GM12892 (cell line): ENCODE results near the gene ALG8. TPM values are rescaled to one million over a fixed set of nuclear protein-coding genes. Genes with fewer than 3 reads are reported as not detected.
A peak's percentile ranks its signal among the peaks of the same experiment; 100 is the strongest.
"Not testable (repeated sequence)": the region's sequence is repeated elsewhere in the genome, so short reads cannot be mapped to it uniquely, and the experiment has no call there.

ENCODE experiments used
- DNase-seq: peaks from one replicate; pipeline ENCODE4 v3.0.0; 2011; ENCODE audit not compliant: insufficient read length
- FAIRE-seq: peaks from 2 replicates; lab custom pipeline; 2011; peaks lifted over from hg19 to GRCh38; lab: Jason Lieb, UNC
- POLR2A ChIP-seq: IDR thresholded peaks from 2 replicates; pipeline ENCODE4 v1.6.1; 2011; ENCODE audit warnings: low read depth, low read length, control low read depth
- POLR2AphosphoS5 ChIP-seq: IDR thresholded peaks from 2 replicates; pipeline ENCODE4 v1.6.1; 2011; ENCODE audit warnings: low read depth, low read length, control low read depth
- TAF1 ChIP-seq: IDR thresholded peaks from 2 replicates; pipeline ENCODE4 v1.6.1; 2011; ENCODE audit warnings: low read depth, mild to moderate bottlenecking, control low read depth, low read length, borderline replicate concordance
- polyA plus RNA-seq: library from polyadenylated mRNA; unstranded; fragments of >200 nt; gene quantifications from one replicate; pipeline ENCODE4 v1.2.1, GENCODE V29; 2012; ENCODE audit warnings: missing spikeins, inconsistent platforms; ENCODE audit not compliant: missing spikeins

ALG8 gene
- 33.8 TPM for polyA plus RNA-seq

DNA sequence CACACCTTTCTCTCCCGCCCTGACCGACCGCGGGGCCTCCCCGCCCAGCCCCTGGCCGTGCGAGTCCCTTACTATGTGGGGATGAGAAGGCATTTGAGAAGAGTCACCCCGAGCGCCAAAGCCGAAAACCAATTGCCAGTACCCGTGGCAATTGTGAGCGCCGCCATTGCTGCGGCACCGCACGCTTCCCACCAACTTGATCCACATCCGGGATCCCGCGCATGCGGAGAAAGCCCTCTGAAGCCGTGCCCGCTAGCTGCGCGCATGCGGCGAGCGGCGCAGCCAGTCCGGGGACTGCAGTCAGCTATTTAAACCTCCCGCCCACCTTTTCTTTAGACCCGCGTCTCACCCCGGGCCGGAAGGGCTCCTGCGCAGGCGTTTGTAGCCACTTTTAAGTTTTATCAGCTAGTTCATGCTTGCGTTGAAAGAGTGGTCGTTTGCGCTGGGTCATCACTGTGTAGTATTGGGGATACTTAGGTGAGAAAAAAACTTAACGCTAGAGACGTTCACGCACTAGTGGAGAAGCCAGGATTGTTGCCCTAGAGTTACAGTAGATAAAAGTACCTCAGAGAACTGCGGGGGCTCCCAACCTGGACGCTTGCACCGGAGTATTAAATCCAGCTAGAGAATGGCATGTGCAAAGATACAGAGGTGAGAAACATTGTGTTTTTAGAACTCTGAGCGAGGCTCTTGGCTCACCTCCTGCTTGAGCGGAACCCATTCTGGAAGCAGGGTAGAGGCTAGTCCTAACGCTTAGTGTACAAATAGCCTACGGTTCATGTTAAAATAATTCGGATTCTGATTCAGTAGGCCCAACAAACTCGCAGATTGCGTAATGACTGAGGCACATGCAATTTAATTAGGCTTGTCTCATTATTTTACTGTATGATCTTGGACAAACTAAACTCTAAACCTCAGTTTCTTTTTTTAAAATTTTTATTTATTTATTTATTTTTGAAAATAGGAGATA is at the start of gene ALG8:
ALG8 (minus strand) TSS at position 205 of the 970 bp plus-strand sequence; CDS start at position 167, 38 bp downstream.
- DNase-seq (peak; percentile 96), FAIRE-seq (peak; percentile 99)
- TF ChIP-seq POLR2A (peak; percentile 89), TAF1 (peak; percentile 87), POLR2AphosphoS5 (peak; percentile 88)

DNA sequence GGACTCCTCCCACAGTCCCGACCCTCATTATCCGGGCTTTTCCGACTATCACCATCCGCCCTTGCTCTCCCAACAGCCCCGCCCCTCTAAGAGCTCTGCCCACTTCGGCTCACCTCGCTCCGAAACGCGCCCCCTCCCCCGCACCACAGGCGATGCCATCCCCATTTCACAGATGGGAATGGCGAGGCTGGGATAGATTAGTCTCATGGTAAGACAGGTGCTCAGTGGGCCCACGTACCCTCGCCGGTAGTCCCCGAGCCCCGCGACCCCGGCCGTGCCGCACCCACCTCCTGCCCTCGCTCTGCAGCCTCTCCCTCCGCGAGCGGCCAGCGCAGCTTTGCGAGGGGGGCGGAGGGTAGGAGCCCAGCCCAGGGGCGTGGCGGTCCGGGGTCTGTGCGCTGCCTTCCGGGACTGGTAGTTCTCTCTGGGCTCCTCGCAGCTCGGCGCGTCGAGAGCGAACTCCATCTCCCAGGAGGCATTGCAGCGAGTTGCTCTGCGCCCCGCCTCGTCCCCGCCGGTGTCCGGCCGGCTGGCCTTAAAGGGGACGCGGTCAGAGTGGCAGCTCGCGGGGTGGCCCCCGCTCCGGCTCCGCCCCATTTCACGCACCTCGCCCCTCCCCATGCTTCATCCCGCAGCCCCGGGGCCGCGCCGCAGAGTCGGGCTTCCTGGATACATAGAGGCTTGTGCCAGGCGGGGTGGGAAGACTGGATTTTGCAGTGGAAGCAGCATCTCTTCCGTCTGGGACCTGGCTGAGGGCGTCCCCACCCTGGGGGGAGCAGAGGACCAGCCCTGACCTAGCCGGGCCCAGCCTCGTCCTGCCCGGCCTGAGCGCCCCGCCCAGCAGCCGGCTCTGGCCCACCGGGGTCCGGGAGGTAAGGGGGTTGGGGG is 49.1 kb upstream of the ALG8 start, which contains the start of the genes KCTD21 and USP35:
KCTD21 (minus strand) TSS at position 341 of the 888 bp plus-strand sequence. CDS start 14,072 bp downstream, outside the sequence.
USP35 (plus strand) TSS at position 634 of the 888 bp plus-strand sequence. CDS start 7,327 bp downstream, outside the sequence.
- TF ChIP-seq TAF1 (no peak), POLR2A (peak; percentile 62; the same call in 1 of the 2 replicates)
- peak; percentile 99 for FAIRE-seq
- DNase-seq, result peak; percentile 97

DNA sequence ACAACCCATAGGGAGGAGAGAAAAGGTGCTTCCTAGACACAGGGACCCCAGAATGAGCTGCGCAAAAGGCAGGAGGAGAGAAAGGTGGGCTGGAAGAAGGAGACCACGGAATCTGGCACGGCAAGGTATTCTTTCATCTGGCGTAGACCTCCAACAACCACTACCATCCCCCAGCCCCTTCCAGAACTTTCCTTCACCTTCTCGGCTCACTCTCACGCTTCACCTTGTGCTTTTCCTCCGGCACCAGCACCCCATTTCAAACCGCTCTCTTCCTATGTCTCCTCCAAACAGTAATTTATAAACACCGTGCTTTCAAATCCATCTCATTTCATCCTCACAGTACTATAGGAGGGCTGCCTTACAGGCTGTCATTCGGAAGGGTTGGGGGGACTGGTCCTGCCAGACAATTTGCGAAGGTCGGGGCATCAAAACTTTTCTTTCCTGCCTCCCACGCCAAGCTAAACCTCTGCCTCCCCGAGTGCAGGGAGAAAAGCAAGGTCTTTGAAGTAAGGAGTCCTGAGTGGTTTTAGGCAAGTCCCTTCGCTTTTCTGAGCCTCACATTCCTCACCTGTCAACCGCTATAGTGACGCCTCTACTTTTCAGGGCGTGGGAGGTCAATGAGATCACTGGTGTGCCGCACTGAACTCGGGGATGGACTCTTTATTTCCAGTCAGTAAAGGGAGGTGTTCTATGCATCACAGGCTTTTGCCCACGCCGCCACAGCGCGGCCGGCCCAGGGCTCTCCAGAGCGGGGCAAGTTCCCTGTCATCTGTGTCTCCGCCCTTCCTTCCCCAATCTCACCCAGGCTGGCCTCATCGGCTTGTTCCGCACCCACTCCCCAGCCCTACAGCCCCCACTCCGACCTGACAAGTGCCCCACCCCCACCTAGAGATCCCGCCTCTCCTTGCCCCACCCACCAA is 48.2 kb upstream of the ALG8 start:
- TF ChIP-seq TAF1 (no peak), POLR2AphosphoS5 (no peak), POLR2A (no peak)
- DNase-seq (peak; percentile 63), FAIRE-seq (no peak)

DNA sequence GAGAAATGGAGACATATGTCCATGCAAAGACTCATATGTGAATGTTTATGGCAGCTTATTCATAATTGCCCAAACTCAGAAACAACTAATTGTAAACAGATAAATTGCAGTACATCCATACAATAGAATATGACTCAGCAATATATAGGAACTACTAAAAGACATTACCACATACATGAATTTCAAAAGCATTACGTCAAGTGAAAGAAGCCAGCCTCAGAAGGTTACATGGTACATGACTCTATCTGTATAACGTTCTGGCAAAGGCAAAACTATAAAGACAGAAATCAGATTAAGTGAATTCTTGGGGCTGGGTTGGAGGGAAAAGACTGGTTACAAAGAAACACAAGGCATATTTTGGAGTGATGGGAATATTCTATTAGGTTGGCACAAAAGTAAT is 41.8 kb upstream of the ALG8 start:
- TF ChIP-seq POLR2A (no peak), TAF1 (no peak), POLR2AphosphoS5 (no peak)
- DNase-seq (no peak), FAIRE-seq (no peak)

DNA sequence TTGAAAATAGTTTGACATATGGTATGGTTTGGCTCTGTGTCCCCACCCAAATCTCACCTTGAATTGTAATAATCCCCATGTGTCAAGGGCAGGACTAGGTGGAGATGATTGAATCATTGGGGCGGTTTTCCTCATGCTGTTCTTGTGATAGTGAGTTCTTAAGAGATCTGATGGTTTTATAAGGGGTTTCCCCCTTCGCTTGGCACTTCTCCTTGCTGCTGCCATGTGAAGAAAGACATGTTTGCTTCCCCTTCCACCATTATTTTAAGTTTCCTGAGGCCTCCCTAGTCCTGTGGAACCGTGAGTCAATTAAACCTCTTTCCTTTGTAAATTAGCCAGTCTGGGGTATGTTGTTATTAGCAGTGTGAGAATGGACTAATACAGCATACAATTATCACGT is 41.3 kb upstream of the ALG8 start:
- FAIRE-seq, result no peak
- no peak for TF ChIP-seq TAF1
- no peak for TF ChIP-seq POLR2A
- TF ChIP-seq POLR2AphosphoS5, result no peak
- no peak for DNase-seq

DNA sequence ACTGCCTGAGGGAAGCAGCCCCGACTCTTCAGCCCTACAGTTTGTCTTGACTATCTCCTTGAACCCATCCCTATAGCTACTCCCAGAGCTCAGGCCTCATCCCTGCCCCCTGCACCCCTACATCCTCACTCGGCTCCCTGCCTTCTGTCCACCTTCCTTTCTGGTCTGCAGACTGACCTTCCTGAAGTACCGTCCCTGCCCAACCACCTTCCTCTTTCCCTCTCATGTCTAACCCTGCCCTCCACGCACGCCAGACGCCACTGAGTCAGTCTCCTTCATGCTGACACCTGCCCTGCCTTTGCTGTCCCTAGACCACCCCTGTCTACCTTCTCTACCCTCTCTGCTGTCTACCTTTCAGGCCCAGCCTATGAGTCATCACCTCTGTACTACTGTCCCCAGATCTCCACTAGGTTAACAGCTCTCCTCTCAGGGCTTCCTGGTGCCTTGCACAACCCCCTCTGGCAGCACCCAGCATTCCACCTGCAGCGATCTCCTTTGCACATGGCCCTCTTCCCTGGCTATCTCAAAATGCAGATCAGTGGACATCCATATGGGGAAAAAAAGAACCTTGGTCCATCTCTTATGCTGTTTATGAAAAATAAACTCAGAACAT is 40.1 kb upstream of the ALG8 start:
- DNase-seq (no peak), FAIRE-seq (peak; percentile 36)
- no peak for TF ChIP-seq POLR2AphosphoS5
- TF ChIP-seq TAF1, result no peak
- no peak for TF ChIP-seq POLR2A

DNA sequence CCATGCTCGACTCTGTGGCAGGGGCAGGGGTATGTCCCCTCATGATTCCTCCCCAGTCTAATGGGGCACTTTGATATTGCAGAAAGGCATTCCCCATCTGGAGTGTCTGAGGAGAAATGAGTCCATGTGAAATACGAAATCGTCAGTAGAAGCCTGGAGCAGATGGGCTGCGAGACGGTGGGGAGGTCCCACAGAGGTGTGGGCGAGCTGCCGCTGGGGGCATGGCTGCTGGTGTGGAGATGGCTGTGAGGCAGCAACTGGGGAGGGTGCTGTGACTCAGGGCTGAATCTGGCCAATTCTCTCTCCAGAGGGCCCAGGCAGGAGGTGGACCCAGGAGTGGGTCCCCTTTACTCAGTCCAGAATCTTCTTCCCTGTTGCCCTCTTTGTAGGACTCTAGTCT is 37.8 kb upstream of the ALG8 start:
- FAIRE-seq (no peak), DNase-seq (no peak)
- TF ChIP-seq POLR2AphosphoS5 (no peak), POLR2A (no peak), TAF1 (no peak)

DNA sequence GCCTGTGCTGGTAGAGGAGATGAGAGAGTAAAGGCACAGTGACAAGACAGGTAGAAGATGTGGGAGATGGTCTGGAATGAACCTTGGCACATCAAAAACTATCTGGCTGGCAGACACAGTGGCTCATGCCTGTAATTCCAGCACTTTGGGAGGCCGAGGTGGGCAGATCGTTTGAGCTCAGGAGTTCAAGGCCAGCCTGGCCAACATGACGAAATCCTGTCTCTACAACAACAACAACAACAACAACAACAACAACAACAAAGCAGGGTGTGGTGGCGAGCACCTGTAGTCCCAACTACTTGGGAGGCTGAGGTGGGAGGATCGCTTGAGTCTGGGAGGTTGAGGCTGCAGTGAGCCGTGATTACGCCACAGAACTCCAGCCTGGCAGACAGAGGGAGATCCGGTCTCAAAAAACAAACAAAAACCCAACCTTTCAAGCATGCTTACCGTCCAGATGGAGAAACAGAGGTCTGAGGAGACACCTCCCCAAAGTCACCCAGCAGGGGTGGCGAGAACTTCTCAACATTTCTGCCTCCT is 37.2 kb upstream of the ALG8 start:
- FAIRE-seq, result no peak

DNA sequence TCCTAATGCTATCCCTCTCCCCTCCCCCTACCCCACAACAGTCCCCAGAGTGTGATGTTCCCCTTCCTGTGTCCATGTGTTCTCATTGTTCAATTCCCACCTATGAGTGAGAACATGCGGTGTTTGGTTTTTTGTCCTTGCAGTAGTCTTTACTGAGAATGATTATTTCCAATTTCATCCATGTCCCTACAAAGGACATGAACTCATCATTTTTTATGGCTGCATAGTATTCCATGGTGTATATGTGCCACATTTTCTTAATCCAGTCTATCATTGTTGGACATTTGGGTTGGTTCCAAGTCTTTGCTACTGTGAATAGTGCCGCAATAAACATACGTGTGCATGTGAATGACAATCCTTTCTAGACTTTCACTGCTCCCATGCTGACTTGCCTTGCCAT is 36.4 kb upstream of the ALG8 start:
- not testable (repeated sequence) for DNase-seq, FAIRE-seq

More for the DNA sequence above, 37.2 kb upstream of the ALG8 start:
- no peak for TF ChIP-seq POLR2AphosphoS5
- no peak for TF ChIP-seq POLR2A
- no peak for TF ChIP-seq TAF1
- DNase-seq, result no peak

DNA sequence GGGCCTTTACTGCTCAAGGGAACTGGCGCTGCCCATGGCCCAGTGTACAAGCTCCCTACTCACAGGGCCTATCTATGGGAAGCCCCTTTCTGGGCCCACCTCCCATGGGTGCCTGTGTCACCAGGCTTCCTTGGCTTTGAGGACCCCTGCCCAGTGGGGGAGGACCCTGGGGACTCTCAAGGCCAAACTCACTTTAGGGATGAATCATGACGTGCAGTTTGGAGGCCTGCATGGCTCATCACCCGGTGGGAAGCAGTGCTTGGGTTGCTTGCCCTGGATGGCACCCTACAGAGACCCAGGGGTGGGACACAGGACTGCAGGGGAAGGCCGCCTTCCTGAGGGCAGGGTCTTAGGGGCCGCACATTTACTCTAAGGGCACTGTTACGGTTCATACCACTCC is 32.5 kb upstream of the ALG8 start:
- TF ChIP-seq POLR2A (no peak), POLR2AphosphoS5 (no peak), TAF1 (no peak)
- no peak for DNase-seq
- no peak for FAIRE-seq
